Tibial nerve (tissue), 4 donors: ENCODE measurements around the gene USP2.

Experiments
- CTCF ChIP-seq, 5 experiments: fragments of 200-600 bp in 3 of 5; fragments of 450-650 bp in 2 of 5; sonication (generic) in 3 of 5; IDR thresholded peaks; one replicate each; pipeline ENCODE4 v1.5.1; 2016 to 2019; ENCODE audit warnings: antibody characterized with exemption in 5 of 5, mild to moderate bottlenecking in 3 of 5, moderate library complexity in 2 of 5
- EP300 ChIP-seq, 2 donors: sonication (generic); formaldehyde crosslinking; IDR thresholded peaks; one replicate each; pipeline ENCODE4 v1.6.1; 2017; ENCODE audit warnings: antibody characterized with exemption in 2 of 2, mild to moderate bottlenecking in 1 of 2
- POLR2A ChIP-seq, 2 donors: fragments of 450-650 bp; IDR thresholded peaks; one replicate each; pipeline ENCODE4 v1.6.1; 2017; ENCODE audit warnings: antibody characterized with exemption in 2 of 2, mild to moderate bottlenecking in 2 of 2, moderate library complexity in 2 of 2

- TF ChIP-seq CTCF (IDR thresholded peaks at IDR 0.05), result no peak
- no peak for TF ChIP-seq POLR2A (IDR thresholded peaks at IDR 0.05)
- TF ChIP-seq EP300 (IDR thresholded peaks at IDR 0.05), result no peak
Measured at GRCh38 chr11:119396835-119397234, 15.3 kb upstream of the USP2 start.
